Fibroblast of lung (primary cell): ENCODE results near the gene FHIT. TPM values are rescaled to one million over a fixed set of nuclear protein-coding genes. Genes with fewer than 3 reads are reported as not detected.

ENCODE experiments used
- DNase-seq, 2 donors: peaks; one replicate each; pipeline versions ENCODE4 v3.0.0 to v3.0.0-alpha.2; 2010; ENCODE audit warnings: low read depth in 2 of 2
- H2AFZ ChIP-seq: 2 replicates; pipeline ENCODE4 v1.5.1; 2012; ENCODE audit warnings: low read length, control low read depth, inconsistent platforms
- H3K27ac ChIP-seq: 2 replicates; pipeline ENCODE4 v1.5.1; 2011; ENCODE audit warnings: low read length, control low read depth; ENCODE audit not compliant: insufficient read depth
- H3K27me3 ChIP-seq: 2 replicates; pipeline ENCODE4 v1.5.1; 2011; ENCODE audit warnings: mild to moderate bottlenecking, low read length; ENCODE audit not compliant: control insufficient read depth, insufficient read depth
- H3K36me3 ChIP-seq: 2 replicates; pipeline ENCODE4 v1.5.1; 2011; ENCODE audit warnings: low read length; ENCODE audit not compliant: control insufficient read depth, insufficient read depth
- H3K4me1 ChIP-seq: 2 replicates; pipeline ENCODE4 v1.5.1; 2011; ENCODE audit warnings: low read length; ENCODE audit not compliant: control insufficient read depth, insufficient read depth; ENCODE audit errors: extremely low read depth
- H3K4me2 ChIP-seq: 2 replicates; pipeline ENCODE4 v1.5.1; 2011; ENCODE audit warnings: low read length, control low read depth; ENCODE audit not compliant: insufficient read depth; ENCODE audit errors: extremely low read depth
- H3K4me3 ChIP-seq, 4 experiments: fragments of 200-600 bp in 1 of 4; sonication (generic) in 1 of 4; replicated peaks in 1 of 4; 2 replicates each; pipeline ENCODE4 v1.5.1; 2011 to 2016; ENCODE audit warnings: low read length in 4 of 4, low read depth in 3 of 4, mild to moderate bottlenecking in 3 of 4, control low read depth in 2 of 4, inconsistent platforms in 1 of 4, mixed read lengths in 1 of 4; ENCODE audit not compliant: insufficient read depth in 1 of 4; ENCODE audit errors: control extremely low read depth in 1 of 4
- H3K79me2 ChIP-seq: 2 replicates; pipeline ENCODE4 v1.5.1; 2012; ENCODE audit warnings: mild to moderate bottlenecking, low read length, inconsistent platforms; ENCODE audit not compliant: control insufficient read depth, insufficient read depth
- H3K9ac ChIP-seq: 2 replicates; pipeline ENCODE4 v1.5.1; 2011; ENCODE audit warnings: mild to moderate bottlenecking, low read length, control low read depth; ENCODE audit not compliant: insufficient read depth
- H3K9me3 ChIP-seq: 2 replicates; pipeline ENCODE4 v1.5.1; 2012; ENCODE audit warnings: low read depth, low read length; ENCODE audit not compliant: control insufficient read depth, insufficient read depth
- H4K20me1 ChIP-seq: 2 replicates; pipeline ENCODE4 v1.5.1; 2011; ENCODE audit warnings: low read length; ENCODE audit not compliant: control insufficient read depth, insufficient read depth; ENCODE audit errors: extremely low read depth
- EZH2 ChIP-seq: IDR thresholded peaks from 2 replicates; pipeline ENCODE4 v1.5.1; 2012; ENCODE audit warnings: low read length, control low read depth, mild to moderate bottlenecking; ENCODE audit errors: missing control alignments
- polyA plus RNA-seq, 2 donors: library from polyadenylated mRNA; depleted of rRNA in 1 of 2; stranded (reverse) in 1 of 2; unstranded in 1 of 2; fragments of >200 nt; gene quantifications; 2 replicates each; pipeline ENCODE4 v1.2.1, GENCODE V29; 2011 to 2012; ENCODE audit warnings: missing spikeins in 1 of 2
- total RNA-seq: library from RNA; depleted of rRNA; stranded (reverse); fragments of >200 nt; gene quantifications from 2 replicates; pipeline ENCODE4 v1.2.1, GENCODE V29; 2014
- TF ChIP-seq, protein P1 (sequence below), 2 donors: IDR thresholded peaks in 1 of 2; conservative IDR thresholded peaks in 1 of 2; 1 replicate in 1 of 2; 2 replicates in 1 of 2; pipeline ENCODE4 v1.5.1; 2011 to 2012; ENCODE audit warnings: low read length in 2 of 2, control low read depth in 1 of 2, inconsistent platforms in 1 of 2, low read depth in 1 of 2, mild to moderate bottlenecking in 1 of 2

The FHIT gene
- total and polyA plus RNA-seq, 2 donors (not counting 1 experiment from before 2014, with no cell fraction given) = 0.79 to 2.1 TPM

DNA sequence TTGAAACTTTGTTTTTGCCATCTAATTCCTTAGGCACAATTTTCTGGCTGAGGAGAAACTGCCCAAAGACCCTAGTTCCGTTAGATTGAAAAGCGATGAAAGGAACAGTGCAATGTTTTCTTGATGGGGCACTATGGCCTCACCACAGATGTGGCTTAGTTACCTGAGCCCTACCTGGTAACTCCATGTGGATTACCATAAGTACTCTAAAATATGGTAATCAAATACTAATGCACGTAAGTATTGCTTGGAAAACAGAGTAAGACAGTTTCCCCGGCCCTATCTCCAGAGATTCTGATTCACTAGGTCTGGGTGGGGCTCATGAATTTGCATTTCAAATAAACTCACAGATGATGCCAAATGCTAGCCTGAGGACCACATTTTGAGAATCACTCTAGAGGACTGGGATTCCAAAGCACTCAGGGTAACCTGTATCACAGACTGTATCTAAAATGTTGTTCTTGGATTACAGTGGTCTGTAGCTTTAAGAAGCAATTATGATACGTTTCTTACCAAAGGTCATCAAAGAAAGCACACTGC is 806.3 kb downstream of the FHIT start:
- H3K27me3 ChIP-seq = no peaks in the 10 kb centered on the region
- H3K36me3 ChIP-seq = no peaks in the 10 kb centered on the region
- H3K79me2 ChIP-seq = no peaks in the 10 kb centered on the region
- TF ChIP-seq EZH2 = no peak
- TF ChIP-seq, protein P1, sequence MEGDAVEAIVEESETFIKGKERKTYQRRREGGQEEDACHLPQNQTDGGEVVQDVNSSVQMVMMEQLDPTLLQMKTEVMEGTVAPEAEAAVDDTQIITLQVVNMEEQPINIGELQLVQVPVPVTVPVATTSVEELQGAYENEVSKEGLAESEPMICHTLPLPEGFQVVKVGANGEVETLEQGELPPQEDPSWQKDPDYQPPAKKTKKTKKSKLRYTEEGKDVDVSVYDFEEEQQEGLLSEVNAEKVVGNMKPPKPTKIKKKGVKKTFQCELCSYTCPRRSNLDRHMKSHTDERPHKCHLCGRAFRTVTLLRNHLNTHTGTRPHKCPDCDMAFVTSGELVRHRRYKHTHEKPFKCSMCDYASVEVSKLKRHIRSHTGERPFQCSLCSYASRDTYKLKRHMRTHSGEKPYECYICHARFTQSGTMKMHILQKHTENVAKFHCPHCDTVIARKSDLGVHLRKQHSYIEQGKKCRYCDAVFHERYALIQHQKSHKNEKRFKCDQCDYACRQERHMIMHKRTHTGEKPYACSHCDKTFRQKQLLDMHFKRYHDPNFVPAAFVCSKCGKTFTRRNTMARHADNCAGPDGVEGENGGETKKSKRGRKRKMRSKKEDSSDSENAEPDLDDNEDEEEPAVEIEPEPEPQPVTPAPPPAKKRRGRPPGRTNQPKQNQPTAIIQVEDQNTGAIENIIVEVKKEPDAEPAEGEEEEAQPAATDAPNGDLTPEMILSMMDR (conservative IDR thresholded peaks at IDR 0.05 in 1 of 2, IDR thresholded peaks at IDR 0.05 in 1 of 2; ENCODE audit: low read depth in 1 of 2, low read length in 2 of 2) = no peak
- no peak overlapping the region for H3K27ac ChIP-seq
- H3K4me1 ChIP-seq = no peaks in the 10 kb centered on the region
- H4K20me1 ChIP-seq = no peaks in the 10 kb centered on the region
- H3K9ac ChIP-seq = no peak overlapping the region
- no peak overlapping the region for H2AFZ ChIP-seq
- no peak for DNase-seq
- no peak overlapping the region for H3K4me2 ChIP-seq
- no peaks in the 10 kb centered on the region for H3K9me3 ChIP-seq
- H3K4me3 ChIP-seq = no peak overlapping the region

GRCh38 chr3:60440869-60441268 is 810.4 kb downstream of the FHIT start:
- Histone ChIP-seq H3K27me3 (no peaks in the 10 kb centered on the region), H3K27ac (no peak overlapping the region), H2AFZ (no peak overlapping the region), H3K9me3 (no peaks in the 10 kb centered on the region), H3K36me3 (no peaks in the 10 kb centered on the region), H3K4me3 (no peak overlapping the region), H3K9ac (no peak overlapping the region), H3K4me2 (no peak overlapping the region), H3K79me2 (no peaks in the 10 kb centered on the region), H4K20me1 (no peaks in the 10 kb centered on the region), H3K4me1 (no peaks in the 10 kb centered on the region)
- TF ChIP-seq, protein P1 (conservative IDR thresholded peaks at IDR 0.05 in 1 of 2, IDR thresholded peaks at IDR 0.05 in 1 of 2; ENCODE audit: low read depth in 1 of 2, low read length in 2 of 2) = no peak
- no peak for TF ChIP-seq EZH2
- DNase-seq = no peak

DNA sequence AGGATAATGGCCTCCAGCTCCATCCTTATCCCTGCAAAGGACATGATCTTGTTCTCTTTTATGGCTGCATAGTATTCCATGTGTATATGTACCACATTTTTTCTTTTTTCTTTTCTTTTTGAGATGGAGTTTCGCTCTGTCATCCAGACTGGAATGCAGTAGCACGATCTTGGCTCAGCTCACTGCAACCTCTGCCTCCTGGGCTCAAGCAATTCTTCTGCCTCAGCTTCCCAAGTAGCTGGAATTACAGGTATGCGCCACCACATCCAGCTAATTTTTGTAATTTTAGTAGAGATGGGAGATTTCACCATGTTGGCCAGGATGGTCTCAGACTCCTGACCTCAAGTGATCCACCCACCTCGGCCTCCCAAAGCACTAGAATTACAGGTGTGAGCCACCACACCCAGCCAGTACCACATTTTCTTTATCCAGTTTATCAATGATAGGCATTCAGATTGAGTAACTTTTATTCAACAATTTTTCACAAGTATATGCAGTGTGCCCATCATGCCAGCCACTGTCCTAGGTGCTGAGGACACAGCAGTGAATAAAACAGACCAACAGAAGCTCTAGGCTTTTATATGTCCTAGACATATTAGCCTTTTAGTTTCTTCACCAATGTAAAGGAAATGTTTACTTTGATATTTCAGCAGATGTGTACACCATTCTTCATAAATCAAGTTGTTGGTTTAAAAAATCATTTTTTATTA is 815.2 kb downstream of the FHIT start:
- TF ChIP-seq EZH2 = no peak
- TF ChIP-seq, protein P1 (conservative IDR thresholded peaks at IDR 0.05 in 1 of 2, IDR thresholded peaks at IDR 0.05 in 1 of 2; ENCODE audit: low read depth in 1 of 2, low read length in 2 of 2) = no peak
- Histone ChIP-seq H3K9ac (no peak overlapping the region), H3K36me3 (no peaks in the 10 kb centered on the region), H3K27me3 (no peaks in the 10 kb centered on the region), H3K9me3 (no peaks in the 10 kb centered on the region), H3K4me3 (no peak overlapping the region), H3K4me1 (no peaks in the 10 kb centered on the region), H3K79me2 (no peaks in the 10 kb centered on the region), H3K27ac (no peak overlapping the region), H2AFZ (no peak overlapping the region), H3K4me2 (no peak overlapping the region), H4K20me1 (no peaks in the 10 kb centered on the region)
- no peak for DNase-seq
